GM18868 (cell line): ENCODE results near the gene TMEM213.

Source experiments
- ATAC-seq: cut with Tn5 transposase; IDR thresholded peaks from one replicate; pipeline ENCODE4 v1.9.1; 2021; ENCODE audit warnings: mild to moderate bottlenecking, moderate library complexity; ENCODE audit not compliant: unreplicated experiment

The TMEM213 gene

GRCh38 chr7:138872576-138872975, 74.8 kb downstream of the TMEM213 start:
- no peak for ATAC-seq

- no peak for ATAC-seq
Measured at GRCh38 chr7:138873220-138873892, 75.6 kb downstream of the TMEM213 start.

GRCh38 chr7:138875794-138876193, 78.0 kb downstream of the TMEM213 start:
- ATAC-seq: no peak

GRCh38 chr7:138876326-138876725, 78.5 kb downstream of the TMEM213 start:
- ATAC-seq: no peak

GRCh38 chr7:138878051-138878450, 80.3 kb downstream of the TMEM213 start:
- ATAC-seq: no peak

GRCh38 chr7:138878856-138879255, 81.1 kb downstream of the TMEM213 start:
- ATAC-seq: no peak

GRCh38 chr7:138879356-138879755, 81.6 kb downstream of the TMEM213 start:
- ATAC-seq: no peak

GRCh38 chr7:138880881-138881578, 83.2 kb downstream of the TMEM213 start:
- no peak for ATAC-seq

- ATAC-seq: no peak
Measured at GRCh38 chr7:138881579-138882188, 83.9 kb downstream of the TMEM213 start.

GRCh38 chr7:138882249-138882648, 84.5 kb downstream of the TMEM213 start:
- no peak for ATAC-seq

- ATAC-seq: peak; percentile 26
Measured at GRCh38 chr7:138885383-138886147, 87.8 kb downstream of the TMEM213 start.

GRCh38 chr7:138886501-138886917, 88.7 kb downstream of the TMEM213 start:
- peak; percentile 89 for ATAC-seq

GRCh38 chr7:138887085-138887710, 89.4 kb downstream of the TMEM213 start:
- ATAC-seq: no peak
